HepG2 (cell line): ENCODE data around the gene FASTK. TPM values are rescaled to one million over a fixed set of nuclear protein-coding genes. Genes with fewer than 3 reads are reported as not detected.

Experiments
- ATAC-seq: fragments of 200-7000 bp; cut with Tn5 transposase; 3 replicates; pipeline ENCODE4 v1.9.1; 2020; ENCODE audit warnings: mild to moderate bottlenecking, moderate library complexity
- BruUV-seq: library from RNA; stranded (reverse); fragments of 400-500 nt; replicated peaks from 2 replicates; lab custom pipeline; 2021; lab: Mats Ljungman, UMichigan
- CTCF ChIA-PET: fragments of 300-600 bp; formaldehyde crosslinking; extraction: SDS; loops from one replicate; lab custom pipeline; 2021; ENCODE audit warnings: low total read pairs, inconsistent platforms, low intra/inter-chr PET ratio; lab: Yijun Ruan, JAX
- POLR2A ChIA-PET: fragments of 350-600 bp; sonication (Branson Sonifier 250); formaldehyde crosslinking; loops from one replicate; lab custom pipeline; 2020; ENCODE audit warnings: antibody characterized with exemption, inconsistent platforms; lab: Yijun Ruan, JAX
- DNase-seq: peaks from one replicate; pipeline ENCODE4 v3.0.0-alpha.2; 2015; ENCODE audit warnings: low spot score
- FAIRE-seq: peaks from 3 replicates; lab custom pipeline; 2011; peaks lifted over from hg19 to GRCh38; lab: Jason Lieb, UNC
- H2AFZ ChIP-seq: one replicate; pipeline ENCODE4 v1.6.1; 2011; ENCODE audit warnings: low read length, inconsistent platforms
- H3K27ac ChIP-seq: fragments of 300-600 bp; 3 replicates; pipeline ENCODE4 v1.8.0; 2011; ENCODE audit warnings: mixed run types, mild to moderate bottlenecking, mixed read lengths, low read length, inconsistent platforms; ENCODE audit not compliant: insufficient read depth; ENCODE audit errors: extremely low read length
- H3K27me3 ChIP-seq, 2 experiments: fragments of 200-600 bp in 1 of 2; 2 replicates in 1 of 2; 3 replicates in 1 of 2; pipeline versions ENCODE4 v1.6.0 to v1.8.0; 2011; ENCODE audit warnings: low read length in 2 of 2, mild to moderate bottlenecking in 2 of 2, moderate library complexity in 2 of 2, inconsistent platforms in 1 of 2; ENCODE audit not compliant: insufficient read depth in 2 of 2, control insufficient read depth in 1 of 2
- H3K36me3 ChIP-seq, 2 experiments: fragments of 200-600 bp in 1 of 2; replicated peaks in 1 of 2; 2 replicates in 1 of 2; 3 replicates in 1 of 2; pipeline versions ENCODE4 v1.5.1 to v1.8.0; 2011; ENCODE audit warnings: low read length in 2 of 2, inconsistent platforms in 1 of 2; ENCODE audit not compliant: insufficient read depth in 2 of 2, control insufficient read depth in 1 of 2
- H3K4me1 ChIP-seq: 2 replicates; pipeline ENCODE4 v1.5.1; 2012; ENCODE audit warnings: low read length, inconsistent platforms; ENCODE audit not compliant: insufficient read depth
- H3K4me2 ChIP-seq: 2 replicates; pipeline ENCODE4 v1.6.0; 2011; ENCODE audit warnings: low read depth, low read length, inconsistent platforms
- H3K4me3 ChIP-seq, 3 experiments: fragments of 200-600 bp in 1 of 3; sonication (generic), shearing (Covaris generic) in 1 of 3; replicated peaks in 1 of 3; 2 replicates each; pipeline ENCODE4 v1.5.1; 2011 to 2016; ENCODE audit warnings: low read length in 3 of 3, inconsistent platforms in 2 of 3, low read depth in 2 of 3, mild to moderate bottlenecking in 2 of 3, control low read depth in 1 of 3, mixed read lengths in 1 of 3; ENCODE audit not compliant: insufficient read depth in 1 of 3
- H3K79me2 ChIP-seq: one replicate; pipeline ENCODE4 v1.6.1; 2011; ENCODE audit warnings: low read length, inconsistent platforms; ENCODE audit not compliant: insufficient read depth
- H3K9ac ChIP-seq: 2 replicates; pipeline ENCODE4 v1.6.0; 2011; ENCODE audit warnings: mild to moderate bottlenecking, low read depth, low read length, inconsistent platforms; ENCODE audit not compliant: insufficient read depth
- H3K9me3 ChIP-seq: 2 replicates; pipeline ENCODE4 v1.5.1; 2012; ENCODE audit warnings: mild to moderate bottlenecking, low read length
- H4K20me1 ChIP-seq: 2 replicates; pipeline ENCODE4 v1.6.0; 2011; ENCODE audit warnings: inconsistent platforms, mild to moderate bottlenecking, low read length, moderate library complexity; ENCODE audit not compliant: insufficient read depth
- CCDC6 ChIP-seq: sonication (generic); formaldehyde crosslinking; IDR thresholded peaks from 2 replicates; pipeline ENCODE4 v1.8.1; 2022; ENCODE audit warnings: mild to moderate bottlenecking, missing genetic modification reagents, moderate library complexity
- CENPX ChIP-seq: sonication (generic); formaldehyde crosslinking; IDR thresholded peaks from 2 replicates; pipeline ENCODE4 v1.9.0; 2021; ENCODE audit warnings: mild to moderate bottlenecking, missing genetic modification reagents, moderate library complexity
- FIP1L1 ChIP-seq: fragments of 200-400 bp; formaldehyde crosslinking; IDR thresholded peaks from 2 replicates; pipeline ENCODE4 v1.6.1; 2018; ENCODE audit warnings: low read depth, mild to moderate bottlenecking, low read length, moderate library complexity, borderline replicate concordance; ENCODE audit not compliant: insufficient read depth
- FOXA3 ChIP-seq: IDR thresholded peaks from 2 replicates; pipeline ENCODE4 v1.6.1; 2016; ENCODE audit warnings: missing genetic modification reagents, missing compliant biosample characterization
- IRX3 ChIP-seq: sonication (generic); formaldehyde crosslinking; IDR thresholded peaks from 2 replicates; pipeline ENCODE4 v1.8.1; 2023; ENCODE audit warnings: mild to moderate bottlenecking, low read depth, missing genetic modification reagents, borderline replicate concordance
- JDP2 ChIP-seq: sonication (generic); formaldehyde crosslinking; IDR thresholded peaks from 2 replicates; pipeline ENCODE4 v1.8.1; 2022; ENCODE audit warnings: missing genetic modification reagents, borderline replicate concordance
- KDM1A ChIP-seq: IDR thresholded peaks from 2 replicates; pipeline ENCODE4 v1.6.1; 2016; ENCODE audit warnings: missing compliant biosample characterization
- MAFK ChIP-seq, 2 experiments: IDR thresholded peaks in 1 of 2; conservative IDR thresholded peaks in 1 of 2; 2 replicates each; pipeline ENCODE4 v1.6.1; 2011; ENCODE audit warnings: improper control_type of control experiment in 2 of 2, low read length in 2 of 2
- NFKB2 ChIP-seq: sonication (generic); formaldehyde crosslinking; IDR thresholded peaks from 2 replicates; pipeline ENCODE4 v1.4.0; 2020; ENCODE audit warnings: missing genetic modification reagents, borderline replicate concordance
- RAD51 ChIP-seq: fragments of 450-650 bp; IDR thresholded peaks from 2 replicates; pipeline ENCODE4 v1.6.1; 2016; ENCODE audit warnings: borderline replicate concordance
- SIN3B ChIP-seq: fragments of 150-350 bp; IDR thresholded peaks from 2 replicates; pipeline ENCODE4 v1.6.1; 2014; ENCODE audit warnings: low read length
- SNAPC5 ChIP-seq: sonication (generic); formaldehyde crosslinking; IDR thresholded peaks from 2 replicates; pipeline ENCODE4 v1.8.1; 2023; ENCODE audit warnings: mild to moderate bottlenecking, missing genetic modification reagents, borderline replicate concordance
- SP5 ChIP-seq: IDR thresholded peaks from 2 replicates; pipeline ENCODE4 v1.6.1; 2016; ENCODE audit warnings: low read depth, borderline replicate concordance
- STAT6 ChIP-seq: sonication (generic); formaldehyde crosslinking; IDR thresholded peaks from 2 replicates; pipeline ENCODE4 v1.4.0; 2020; ENCODE audit warnings: missing genetic modification reagents, mild to moderate bottlenecking, borderline replicate concordance
- ZGPAT ChIP-seq: IDR thresholded peaks from 2 replicates; pipeline ENCODE4 v1.6.1; 2016; ENCODE audit warnings: mild to moderate bottlenecking
- ZNF160 ChIP-seq: sonication (generic); formaldehyde crosslinking; IDR thresholded peaks from 2 replicates; pipeline ENCODE4 v1.8.0; 2022; ENCODE audit warnings: mild to moderate bottlenecking, inconsistent platforms, missing genetic modification reagents
- ZNF18 ChIP-seq: sonication (generic); formaldehyde crosslinking; IDR thresholded peaks from 2 replicates; pipeline ENCODE4 v1.8.0; 2022; ENCODE audit warnings: mild to moderate bottlenecking, missing genetic modification reagents; ENCODE audit not compliant: insufficient replicate concordance
- ZNF598 ChIP-seq: sonication (generic); formaldehyde crosslinking; IDR thresholded peaks from 2 replicates; pipeline ENCODE4 v1.5.1; 2020; ENCODE audit warnings: mild to moderate bottlenecking, missing genetic modification reagents, borderline replicate concordance
- WGBS: methylation state at CpG from one replicate; pipeline ENCODE4 v1.1.6; 2017; ENCODE audit warnings: low lambda C conversion rate; 5-methylcytosine and 5-hydroxymethylcytosine counted together
- in situ Hi-C: cut with HindIII; loops from 2 replicates; pipeline ENCODE4 v1.10.0; 2017; ENCODE audit warnings: low pct_unique_long_range_greater_than_20kb; ENCODE audit not compliant: extremely low pct_ligation_motif_present
- intact Hi-C: fragments of 100-400 bp; cut with micrococcal nuclease; formaldehyde crosslinking; loops from one replicate; pipeline ENCODE4 v1.10.0; 2022; ENCODE audit not compliant: unreplicated experiment
- polyA plus RNA-seq, 8 experiments: library from polyadenylated mRNA; depleted of rRNA in 3 of 8; stranded (reverse) in 7 of 8; unstranded in 1 of 8; fragments of >200 nt; fragmentation: Illumina TruSeq in 4 of 8; extraction: Trizol in 4 of 8; gene quantifications; 2 replicates each; pipeline versions ENCODE4 v1.2.1 to v1.2.3, GENCODE V29; 2011 to 2016; ENCODE audit warnings: low read depth in 4 of 8, missing spikeins in 1 of 8, mixed read lengths in 1 of 8; ENCODE audit not compliant: insufficient read depth in 1 of 8
- total RNA-seq, 5 experiments: library from RNA; depleted of rRNA; stranded (reverse); fragments of >200 nt; fragmentation: Illumina TruSeq; extraction: Trizol; gene quantifications; 2 replicates each; pipeline ENCODE4 v1.2.3, GENCODE V29; 2016; ENCODE audit warnings: low read depth in 1 of 5
- TF ChIP-seq, protein P1 (sequence below): IDR thresholded peaks from 2 replicates; pipeline ENCODE4 v1.6.1; 2016; ENCODE audit warnings: mild to moderate bottlenecking, missing biosample characterization, missing genetic modification reagents

Gene FASTK
- total and polyA plus RNA-seq, 2 of the 13 experiments (the other 11 are each of a cell fraction or from before 2014, with no cell fraction given): 52.9 to 55.7 TPM

DNA sequence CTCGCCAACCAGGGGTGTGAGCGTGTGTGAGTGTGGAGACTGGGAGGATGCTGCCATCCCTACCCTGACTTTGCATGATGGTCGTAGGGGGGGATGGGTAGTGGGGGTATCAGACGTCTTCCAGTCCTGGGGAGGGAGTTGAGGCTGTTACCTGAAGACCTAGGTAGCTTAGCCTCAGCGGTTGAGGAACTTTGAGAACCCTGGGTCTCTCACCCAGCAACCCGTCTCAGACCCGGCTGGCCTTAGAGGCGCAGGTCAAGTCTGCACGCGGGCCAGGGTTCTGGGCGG lies 18.6 kb downstream of the FASTK start:
- CTCF ChIA-PET: no interaction called here
- Histone ChIP-seq H3K4me1 (peaks cover 48% of the 10 kb centered on the region), H3K4me3 (peak overlapping the region in 1 of 3 experiments; percentile 90; a peak in 3 of 6 replicates), H3K9ac (0 out of 2 replicates have a peak overlapping the region, but pooled peaks have one; percentile 47), H3K79me2 (peaks cover 16% of the 10 kb centered on the region), H3K9me3 (no peaks in the 10 kb centered on the region), H3K36me3 (peaks cover 7 to 27% of the 10 kb centered on the region in 2 experiments; a peak in 4 of 5 replicates), H3K27ac (no peak overlapping the region), H2AFZ (no peak overlapping the region), H3K27me3 (no peaks in the 10 kb centered on the region; a peak in 1 of 5 replicates), H3K4me2 (peak overlapping the region; percentile 98), H4K20me1 (peaks cover 4% of the 10 kb centered on the region; the same call in 1 of the 2 replicates)
- DNase-seq (no peak), FAIRE-seq (no peak), ATAC-seq (no peak)
- intact Hi-C loops (loop anchor here (1.0 kb wide), 1 partner anchor 18 kb away; the partner anchor contains the start of gene FASTK), in situ Hi-C loops (no loop called here)
- POLR2A ChIA-PET: interaction anchor here (0.7 to 4.4 kb wide), 14 partner anchors 11 to 165 kb away, joined by 3 to 144 read pairs (median 8); partner anchors contain the start of genes ABCB8, ABCF2, AGAP3 and FASTK
- BruUV-seq: no TSS peak
- WGBS: 0% methylated on average over 2 of the region's 11 CpGs
- TF ChIP-seq CCDC6 (CRISPR knock-in tag) (no peak), RAD51 (no peak), STAT6 (no peak), SIN3B (no peak), JDP2 (CRISPR knock-in tag) (no peak), ZGPAT (CRISPR knock-in tag) (no peak), IRX3 (0 out of 2 replicates have a peak, but pooled peaks have one; percentile 38), ZNF160 (CRISPR knock-in tag) (no peak), ZNF18 (CRISPR knock-in tag) (no peak), KDM1A (CRISPR knock-in tag) (no peak), NFKB2 (CRISPR knock-in tag) (peak; percentile 0; the same call in 1 of the 2 replicates), ZNF598 (CRISPR knock-in tag) (peak; percentile 62; the same call in 1 of the 2 replicates), CENPX (CRISPR knock-in tag) (no peak), FIP1L1 (no peak), MAFK (conservative IDR thresholded peaks at IDR 0.05 in 1 of 2, IDR thresholded peaks at IDR 0.05 in 1 of 2; ENCODE audit: low read length in 2 of 2) (no peak), FOXA3 (no peak), SNAPC5 (CRISPR knock-in tag) (no peak), SP5 (CRISPR knock-in tag) (peak; percentile 81)
- TF ChIP-seq, protein P1, sequence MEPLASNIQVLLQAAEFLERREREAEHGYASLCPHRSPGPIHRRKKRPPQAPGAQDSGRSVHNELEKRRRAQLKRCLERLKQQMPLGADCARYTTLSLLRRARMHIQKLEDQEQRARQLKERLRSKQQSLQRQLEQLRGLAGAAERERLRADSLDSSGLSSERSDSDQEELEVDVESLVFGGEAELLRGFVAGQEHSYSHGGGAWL: no peak
